ENCODE results near the gene PTPRT.

DNA sequence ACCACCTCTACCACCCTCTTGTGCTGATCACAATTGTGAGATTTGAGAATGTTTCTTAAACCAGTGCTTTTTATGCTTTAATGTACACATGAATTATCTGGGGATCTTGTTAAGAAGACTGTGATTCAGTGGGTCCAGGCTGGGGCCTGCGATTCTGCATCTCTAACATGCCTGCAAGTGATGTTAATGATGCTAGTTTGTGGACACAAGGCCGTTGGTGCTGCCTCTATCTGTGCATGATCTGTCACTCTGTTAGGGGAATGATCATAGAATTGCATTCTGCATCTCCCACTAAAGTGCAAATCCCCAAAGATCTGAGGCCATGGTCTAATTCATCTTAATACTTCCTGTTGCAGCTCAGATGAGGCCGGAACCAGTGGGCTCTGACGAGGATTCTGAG is 746.5 kb downstream of the PTPRT start:
- TF ChIP-seq EP300 (IDR thresholded peaks at IDR 0.05; ENCODE audit: low read depth in 2 of 2, low read length in 2 of 2), result no peak
- TF ChIP-seq EP300 (CRISPR knock-in tag; IDR thresholded peaks at IDR 0.05; ENCODE audit: borderline replicate concordance), result no peak
- TF ChIP-seq GTF2F1 (IDR thresholded peaks at IDR 0.05; ENCODE audit: low read length), result no peak
- TF ChIP-seq CEBPZ (IDR thresholded peaks at IDR 0.05; ENCODE audit: low read length), result no peak
- no peak for TF ChIP-seq TCF7L2 (IDR thresholded peaks at IDR 0.05; ENCODE audit: low read depth, low read length)
- no peak for TF ChIP-seq GABPA (IDR thresholded peaks at IDR 0.05; ENCODE audit: low read depth, low read length)
- TF ChIP-seq GABPA (CRISPR knock-in tag; IDR thresholded peaks at IDR 0.05; ENCODE audit: low read depth), result no peak
- TF ChIP-seq ZNF878 (CRISPR knock-in tag; IDR thresholded peaks at IDR 0.05), result no peak
- TF ChIP-seq TARDBP (CRISPR knock-in tag; IDR thresholded peaks at IDR 0.05), result no peak
- no peak for TF ChIP-seq NONO (IDR thresholded peaks at IDR 0.05)
- TF ChIP-seq NONO (CRISPR knock-in tag; conservative IDR thresholded peaks at IDR 0.05), result no peak
- TF ChIP-seq SNRNP70 (IDR thresholded peaks at IDR 0.05; ENCODE audit: low read depth, low read length), result no peak
- no peak for TF ChIP-seq ZNF782 (CRISPR knock-in tag; IDR thresholded peaks at IDR 0.05; ENCODE audit: borderline replicate concordance)
- TF ChIP-seq NPAS2 (CRISPR knock-in tag; IDR thresholded peaks at IDR 0.05; ENCODE audit: borderline replicate concordance), result no peak
- TF ChIP-seq MNT (IDR thresholded peaks at IDR 0.05), result no peak
- TF ChIP-seq CEBPB (IDR thresholded peaks at IDR 0.05; ENCODE audit: borderline replicate concordance, low read depth, low read length), result no peak
- no peak for TF ChIP-seq ZNF841 (CRISPR knock-in tag; IDR thresholded peaks at IDR 0.05; ENCODE audit: borderline replicate concordance)
